ENCODE data around the gene RIIAD1. TPM values are rescaled to one million over a fixed set of nuclear protein-coding genes. Genes with fewer than 3 reads are reported as not detected.
A peak's percentile ranks its signal among the peaks of the same experiment; 100 is the strongest.

The RIIAD1 gene
- total RNA-seq, 2 donors from 2014 or later, result 7.8 TPM; not detected in 1

- Histone ChIP-seq H3K9me3 (no peaks in the 10 kb centered on the region), H3K4me1 (replicated peaks) (peaks cover 7% of the 10 kb centered on the region), H3K36me3 (no peaks in the 10 kb centered on the region), H3K27me3 (replicated peaks; ENCODE audit: insufficient read depth) (no peaks in the 10 kb centered on the region), H3K27ac (no peak overlapping the region), H3K4me3 (no peak overlapping the region)
- no peak for TF ChIP-seq POLR2AphosphoS5 (IDR thresholded peaks at IDR 0.05)
- TF ChIP-seq, protein P1, sequence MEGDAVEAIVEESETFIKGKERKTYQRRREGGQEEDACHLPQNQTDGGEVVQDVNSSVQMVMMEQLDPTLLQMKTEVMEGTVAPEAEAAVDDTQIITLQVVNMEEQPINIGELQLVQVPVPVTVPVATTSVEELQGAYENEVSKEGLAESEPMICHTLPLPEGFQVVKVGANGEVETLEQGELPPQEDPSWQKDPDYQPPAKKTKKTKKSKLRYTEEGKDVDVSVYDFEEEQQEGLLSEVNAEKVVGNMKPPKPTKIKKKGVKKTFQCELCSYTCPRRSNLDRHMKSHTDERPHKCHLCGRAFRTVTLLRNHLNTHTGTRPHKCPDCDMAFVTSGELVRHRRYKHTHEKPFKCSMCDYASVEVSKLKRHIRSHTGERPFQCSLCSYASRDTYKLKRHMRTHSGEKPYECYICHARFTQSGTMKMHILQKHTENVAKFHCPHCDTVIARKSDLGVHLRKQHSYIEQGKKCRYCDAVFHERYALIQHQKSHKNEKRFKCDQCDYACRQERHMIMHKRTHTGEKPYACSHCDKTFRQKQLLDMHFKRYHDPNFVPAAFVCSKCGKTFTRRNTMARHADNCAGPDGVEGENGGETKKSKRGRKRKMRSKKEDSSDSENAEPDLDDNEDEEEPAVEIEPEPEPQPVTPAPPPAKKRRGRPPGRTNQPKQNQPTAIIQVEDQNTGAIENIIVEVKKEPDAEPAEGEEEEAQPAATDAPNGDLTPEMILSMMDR (IDR thresholded peaks at IDR 0.05), result no peak
- TF ChIP-seq POLR2A (IDR thresholded peaks at IDR 0.05), result no peak
- intact Hi-C loops (cut with DNase I), result no loop called here
- DNase-seq (ENCODE audit: low spot score), result no peak
Measured at GRCh38 chr1:151737479-151737878, 16.2 kb downstream of the RIIAD1 start.

- WGBS, result 42% methylated on average over 3 of the region's 3 CpGs
- Histone ChIP-seq H3K9me3 (no peaks in the 10 kb centered on the region), H3K36me3 (no peaks in the 10 kb centered on the region), H3K4me3 (no peak overlapping the region), H3K4me1 (replicated peaks) (peaks cover 7% of the 10 kb centered on the region), H3K27ac (peak overlapping the region; percentile 50 to 75), H3K27me3 (replicated peaks; ENCODE audit: insufficient read depth) (no peaks in the 10 kb centered on the region)
- intact Hi-C loops (cut with DNase I), result no loop called here
- DNase-seq (ENCODE audit: low spot score), result peak; percentile 90
- TF ChIP-seq, protein P1 (IDR thresholded peaks at IDR 0.05), result peak in 3 of 4 experiments; percentile 12 to 44 (median 29)
- TF ChIP-seq POLR2AphosphoS5 (IDR thresholded peaks at IDR 0.05) (peak; percentile 95), POLR2A (IDR thresholded peaks at IDR 0.05) (no peak)
Measured at GRCh38 chr1:151739590-151740355, 18.5 kb downstream of the RIIAD1 start.

DNA sequence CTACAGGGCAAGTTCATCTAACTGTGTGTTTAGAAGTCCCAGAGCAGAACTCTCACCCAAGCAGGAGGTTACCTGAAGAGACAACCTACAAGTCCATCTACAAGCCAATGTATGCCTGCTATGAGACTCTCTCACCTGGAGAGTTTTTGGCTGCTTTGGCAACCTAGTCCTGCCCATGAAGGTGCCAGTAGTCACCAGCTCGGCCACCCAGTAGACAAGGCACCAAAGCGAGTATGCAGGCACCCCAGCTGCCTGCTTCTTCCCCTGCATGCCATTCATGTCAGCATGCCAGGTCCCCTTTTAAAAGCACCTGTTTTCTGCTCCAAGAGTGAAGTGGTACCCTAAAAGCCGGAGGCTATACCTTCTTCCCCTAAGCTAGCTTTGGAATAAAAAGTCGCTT is 20.2 kb downstream of the RIIAD1 start:
- no peaks in the 10 kb centered on the region for H3K9me3 ChIP-seq
- no peaks in the 10 kb centered on the region for H3K36me3 ChIP-seq
- DNase-seq (ENCODE audit: low spot score), result no peak
- intact Hi-C loops (cut with DNase I), result no loop called here
- H3K4me3 ChIP-seq, result no peak overlapping the region
- 87% methylated on average over 4 of the region's 4 CpGs for WGBS
- TF ChIP-seq, protein P1 (IDR thresholded peaks at IDR 0.05), result no peak
- TF ChIP-seq POLR2A (IDR thresholded peaks at IDR 0.05) (no peak), POLR2AphosphoS5 (IDR thresholded peaks at IDR 0.05) (no peak)
- H3K4me1 ChIP-seq (replicated peaks), result peaks cover 7% of the 10 kb centered on the region
- no peak overlapping the region for H3K27ac ChIP-seq
- no peaks in the 10 kb centered on the region for H3K27me3 ChIP-seq (replicated peaks; ENCODE audit: insufficient read depth)

- WGBS, result 65% methylated on average over 1 of the region's 1 CpG
- TF ChIP-seq POLR2AphosphoS5 (IDR thresholded peaks at IDR 0.05), result no peak
- no peak for DNase-seq (ENCODE audit: low spot score)
- H3K9me3 ChIP-seq, result no peaks in the 10 kb centered on the region
- intact Hi-C loops (cut with DNase I), result no loop called here
- H3K27ac ChIP-seq, result no peak overlapping the region
- no peak overlapping the region for H3K4me3 ChIP-seq
- H3K27me3 ChIP-seq (replicated peaks; ENCODE audit: insufficient read depth), result no peaks in the 10 kb centered on the region
- H3K4me1 ChIP-seq (replicated peaks), result no peaks in the 10 kb centered on the region
- no peaks in the 10 kb centered on the region for H3K36me3 ChIP-seq
Measured at GRCh38 chr1:151756291-151756690, 35.0 kb downstream of the RIIAD1 start.

DNA sequence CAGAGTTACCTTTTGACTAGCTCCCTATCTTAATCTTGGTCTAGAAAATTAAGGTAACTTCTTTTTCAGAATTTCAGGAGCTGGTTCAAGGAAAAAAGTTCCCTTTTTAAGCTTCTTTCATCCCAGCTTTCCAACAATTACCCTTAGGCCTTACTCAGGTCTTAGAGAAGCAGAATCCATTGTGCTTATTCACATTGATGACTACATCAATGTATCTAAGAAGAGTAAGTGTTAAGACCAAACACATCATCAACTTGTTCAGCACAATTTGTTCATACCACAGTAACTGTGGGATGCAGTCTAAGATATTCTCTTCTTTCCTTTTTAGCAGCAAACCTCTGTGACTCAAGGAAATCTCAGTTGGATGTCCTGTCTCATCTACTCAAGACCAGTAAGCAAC is 37.9 kb downstream of the RIIAD1 start:
- H3K36me3 ChIP-seq, result no peaks in the 10 kb centered on the region
- H3K27ac ChIP-seq, result no peak overlapping the region
- H3K4me1 ChIP-seq (replicated peaks), result peaks cover 4% of the 10 kb centered on the region
- intact Hi-C loops (cut with DNase I), result no loop called here
- H3K27me3 ChIP-seq (replicated peaks; ENCODE audit: insufficient read depth), result no peaks in the 10 kb centered on the region
- no peaks in the 10 kb centered on the region for H3K9me3 ChIP-seq
- no peak for DNase-seq (ENCODE audit: low spot score)
- TF ChIP-seq, protein P1 (IDR thresholded peaks at IDR 0.05), result no peak
- TF ChIP-seq POLR2A (IDR thresholded peaks at IDR 0.05) (no peak), POLR2AphosphoS5 (IDR thresholded peaks at IDR 0.05) (no peak)
- no peak overlapping the region for H3K4me3 ChIP-seq
